Keratinocyte (primary cell): ENCODE measurements around the gene NUP205.
"Not testable (repeated sequence)": the region's sequence is repeated elsewhere in the genome, so short reads cannot be mapped to it uniquely, and the experiment has no call there.

Source experiments
- CTCF ChIP-seq, 3 experiments: IDR thresholded peaks in 1 of 3; conservative IDR thresholded peaks in 1 of 3; optimal IDR thresholded peaks in 1 of 3; 2 replicates in 2 of 3; 3 replicates in 1 of 3; pipeline versions ENCODE3 to v1.5.1; 2011; ENCODE audit warnings: low read length in 3 of 3, mild to moderate bottlenecking in 3 of 3, moderate library complexity in 2 of 3, control low read depth in 1 of 3, inconsistent platforms in 1 of 3; ENCODE audit not compliant: insufficient read depth in 2 of 3; ENCODE audit errors: extremely low read depth in 1 of 3
- EZH2 ChIP-seq: IDR thresholded peaks from one replicate; pipeline ENCODE4 v1.6.1; 2012; ENCODE audit warnings: inconsistent platforms, mild to moderate bottlenecking, low read length, moderate library complexity

- not testable (repeated sequence) for TF ChIP-seq CTCF (optimal IDR thresholded peaks at IDR 0.05 in 1 of 3, IDR thresholded peaks at IDR 0.05 in 1 of 3, conservative IDR thresholded peaks at IDR 0.05 in 1 of 3; ENCODE audit: extremely low read depth in 1 of 3, insufficient read depth in 2 of 3, low read length in 3 of 3); EZH2
These were observed 82.0 kb downstream of the NUP205 start for GRCh38 chr7:135639690-135640089.
